Epithelial cell of proximal tubule (primary cell): Measurements from ENCODE around the gene POLR2H. TPM values are rescaled to one million over a fixed set of nuclear protein-coding genes. Genes with fewer than 3 reads are reported as not detected.
"Not testable (repeated sequence)": the region's sequence is repeated elsewhere in the genome, so short reads cannot be mapped to it uniquely, and the experiment has no call there.

Source experiments
- DNase-seq: peaks from one replicate; pipeline ENCODE4 v3.0.0-alpha.2; 2011; ENCODE audit warnings: low read depth
- H3K4me3 ChIP-seq: 2 replicates; pipeline ENCODE4 v1.5.1; 2011; ENCODE audit warnings: low read depth, mild to moderate bottlenecking, low read length
- total RNA-seq: library from RNA; depleted of rRNA; stranded (reverse); fragments of >200 nt; gene quantifications from 2 replicates; pipeline ENCODE4 v1.2.3, GENCODE V29; 2015
- TF ChIP-seq, protein P1 (sequence below): conservative IDR thresholded peaks from 2 replicates; pipeline ENCODE4 v1.5.1; 2012; ENCODE audit warnings: low read depth, mild to moderate bottlenecking, low read length

The POLR2H gene
- total RNA-seq, 1 donor from 2014 or later = 182 TPM

DNA sequence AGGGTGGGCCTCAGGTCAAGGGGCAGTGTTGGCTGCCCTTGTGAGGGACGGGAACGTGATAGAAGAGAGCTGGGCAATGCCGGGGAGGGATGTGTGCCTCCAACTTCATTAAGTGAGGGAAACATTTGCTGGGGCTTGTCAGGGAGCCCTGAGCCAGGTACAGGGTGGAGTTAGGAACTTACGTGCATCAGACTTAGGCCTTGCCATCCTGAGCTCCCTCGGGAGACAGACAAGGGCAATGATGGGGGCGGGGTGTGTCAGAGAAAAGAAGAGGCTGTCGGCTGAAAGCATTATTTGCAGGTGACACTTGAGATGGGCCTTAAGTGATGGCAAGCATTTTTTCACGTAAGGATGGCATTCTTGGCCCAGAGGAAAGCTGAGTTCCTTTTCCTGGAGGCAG is 22.5 kb upstream of the POLR2H start:
- H3K4me3 ChIP-seq = no peak overlapping the region
- TF ChIP-seq, protein P1, sequence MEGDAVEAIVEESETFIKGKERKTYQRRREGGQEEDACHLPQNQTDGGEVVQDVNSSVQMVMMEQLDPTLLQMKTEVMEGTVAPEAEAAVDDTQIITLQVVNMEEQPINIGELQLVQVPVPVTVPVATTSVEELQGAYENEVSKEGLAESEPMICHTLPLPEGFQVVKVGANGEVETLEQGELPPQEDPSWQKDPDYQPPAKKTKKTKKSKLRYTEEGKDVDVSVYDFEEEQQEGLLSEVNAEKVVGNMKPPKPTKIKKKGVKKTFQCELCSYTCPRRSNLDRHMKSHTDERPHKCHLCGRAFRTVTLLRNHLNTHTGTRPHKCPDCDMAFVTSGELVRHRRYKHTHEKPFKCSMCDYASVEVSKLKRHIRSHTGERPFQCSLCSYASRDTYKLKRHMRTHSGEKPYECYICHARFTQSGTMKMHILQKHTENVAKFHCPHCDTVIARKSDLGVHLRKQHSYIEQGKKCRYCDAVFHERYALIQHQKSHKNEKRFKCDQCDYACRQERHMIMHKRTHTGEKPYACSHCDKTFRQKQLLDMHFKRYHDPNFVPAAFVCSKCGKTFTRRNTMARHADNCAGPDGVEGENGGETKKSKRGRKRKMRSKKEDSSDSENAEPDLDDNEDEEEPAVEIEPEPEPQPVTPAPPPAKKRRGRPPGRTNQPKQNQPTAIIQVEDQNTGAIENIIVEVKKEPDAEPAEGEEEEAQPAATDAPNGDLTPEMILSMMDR = no peak
- no peak for DNase-seq

DNA sequence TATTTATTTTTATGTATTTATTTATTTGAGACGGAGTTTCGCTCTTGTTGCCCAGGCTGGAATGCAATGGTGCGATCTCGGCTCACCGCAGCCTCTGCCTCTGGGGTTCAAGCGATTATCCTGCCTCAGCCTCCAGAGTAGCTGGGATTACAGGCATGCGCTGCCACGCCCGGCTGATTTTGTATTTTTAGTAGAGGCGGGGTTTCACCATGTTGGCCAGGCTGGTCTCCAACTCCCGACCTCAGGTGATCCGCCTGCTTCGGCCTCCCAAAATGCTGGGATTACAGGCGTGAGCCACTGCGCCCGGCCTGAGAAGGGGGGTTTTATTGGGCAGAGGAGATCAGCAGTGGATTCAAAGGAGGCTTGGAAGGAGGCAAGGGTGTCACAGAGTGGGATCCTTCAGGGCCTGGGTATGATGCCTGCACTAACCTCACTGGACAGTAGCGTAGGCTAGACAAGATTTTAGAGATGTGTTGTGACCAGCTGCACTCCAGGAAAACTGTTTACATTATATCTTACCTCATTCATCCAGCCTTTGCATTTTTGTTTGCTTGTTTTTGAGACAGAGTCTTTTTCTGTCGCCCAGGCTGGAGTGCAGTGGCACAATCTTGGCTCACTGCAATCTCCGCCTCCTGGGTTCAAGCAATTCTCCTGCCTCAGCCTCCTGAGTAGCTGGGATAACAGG is 21.9 kb upstream of the POLR2H start:
- H3K4me3 ChIP-seq, DNase-seq: not testable (repeated sequence)

DNA sequence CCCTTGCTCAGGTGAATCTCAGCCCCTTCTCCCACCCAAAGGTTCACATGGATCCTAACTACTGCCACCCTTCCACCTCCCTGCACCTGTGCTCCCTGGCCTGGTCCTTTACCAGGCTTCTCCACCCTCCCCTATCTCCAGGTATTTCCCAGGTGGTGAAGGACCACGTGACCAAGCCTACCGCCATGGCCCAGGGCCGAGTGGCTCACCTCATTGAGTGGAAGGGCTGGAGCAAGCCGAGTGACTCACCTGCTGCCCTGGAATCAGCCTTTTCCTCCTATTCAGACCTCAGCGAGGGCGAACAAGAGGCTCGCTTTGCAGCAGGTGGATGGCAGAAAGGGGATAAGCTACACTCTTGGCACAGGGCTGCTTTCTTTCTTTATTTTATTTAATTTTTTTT is 19.6 kb upstream of the POLR2H start:
- TF ChIP-seq, protein P1 = no peak
- H3K4me3 ChIP-seq = no peak overlapping the region
- no peak for DNase-seq

DNA sequence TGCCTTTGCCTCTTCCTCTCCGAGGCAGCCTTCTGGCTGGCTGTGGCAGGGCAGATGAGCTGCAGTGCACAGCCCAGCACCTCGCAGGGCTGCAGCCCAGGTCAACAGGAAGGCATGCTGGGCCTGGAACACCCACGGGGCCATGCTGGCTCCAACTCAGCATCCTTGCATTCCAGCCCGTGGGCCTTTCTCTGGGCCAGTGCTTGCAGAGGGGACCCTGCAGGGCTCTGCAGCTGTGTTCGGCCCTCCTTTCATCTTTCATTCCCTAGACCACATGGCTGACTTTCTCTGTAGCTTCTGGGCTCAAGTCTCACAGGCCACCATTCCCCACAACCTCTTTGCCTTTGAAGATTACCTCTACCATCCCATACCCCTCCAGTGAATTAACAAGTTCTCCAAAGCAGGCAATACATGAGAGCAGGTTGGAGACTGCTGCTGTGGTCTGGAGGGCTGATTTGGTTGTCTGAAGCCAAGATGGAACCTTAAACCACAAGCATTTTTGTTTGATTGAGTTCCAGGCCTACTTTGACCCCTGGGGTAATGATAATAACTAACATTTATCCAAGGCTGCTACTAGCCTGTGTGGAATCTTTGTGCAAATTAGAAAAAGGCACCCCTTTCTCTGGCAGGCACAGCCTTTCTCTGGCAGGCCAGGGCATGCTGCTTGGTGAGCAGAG is 18.2 kb upstream of the POLR2H start:
- H3K4me3 ChIP-seq = no peak overlapping the region
- TF ChIP-seq, protein P1 = no peak
- DNase-seq = no peak

DNA sequence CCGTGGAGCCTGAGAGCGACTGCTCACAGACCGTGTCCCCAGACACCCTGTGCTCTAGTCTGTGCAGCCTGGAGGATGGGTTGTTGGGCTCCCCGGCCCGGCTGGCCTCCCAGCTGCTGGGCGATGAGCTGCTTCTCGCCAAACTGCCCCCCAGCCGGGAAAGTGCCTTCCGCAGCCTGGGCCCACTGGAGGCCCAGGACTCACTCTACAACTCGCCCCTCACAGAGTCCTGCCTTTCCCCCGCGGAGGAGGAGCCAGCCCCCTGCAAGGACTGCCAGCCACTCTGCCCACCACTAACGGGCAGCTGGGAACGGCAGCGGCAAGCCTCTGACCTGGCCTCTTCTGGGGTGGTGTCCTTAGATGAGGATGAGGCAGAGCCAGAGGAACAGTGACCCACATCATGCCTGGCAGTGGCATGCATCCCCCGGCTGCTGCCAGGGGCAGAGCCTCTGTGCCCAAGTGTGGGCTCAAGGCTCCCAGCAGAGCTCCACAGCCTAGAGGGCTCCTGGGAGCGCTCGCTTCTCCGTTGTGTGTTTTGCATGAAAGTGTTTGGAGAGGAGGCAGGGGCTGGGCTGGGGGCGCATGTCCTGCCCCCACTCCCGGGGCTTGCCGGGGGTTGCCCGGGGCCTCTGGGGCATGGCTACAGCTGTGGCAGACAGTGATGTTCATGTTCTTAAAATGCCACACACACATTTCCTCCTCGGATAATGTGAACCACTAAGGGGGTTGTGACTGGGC is 16.8 kb upstream of the POLR2H start:
- TF ChIP-seq, protein P1 = no peak
- no peak overlapping the region for H3K4me3 ChIP-seq
- DNase-seq = no peak

DNA sequence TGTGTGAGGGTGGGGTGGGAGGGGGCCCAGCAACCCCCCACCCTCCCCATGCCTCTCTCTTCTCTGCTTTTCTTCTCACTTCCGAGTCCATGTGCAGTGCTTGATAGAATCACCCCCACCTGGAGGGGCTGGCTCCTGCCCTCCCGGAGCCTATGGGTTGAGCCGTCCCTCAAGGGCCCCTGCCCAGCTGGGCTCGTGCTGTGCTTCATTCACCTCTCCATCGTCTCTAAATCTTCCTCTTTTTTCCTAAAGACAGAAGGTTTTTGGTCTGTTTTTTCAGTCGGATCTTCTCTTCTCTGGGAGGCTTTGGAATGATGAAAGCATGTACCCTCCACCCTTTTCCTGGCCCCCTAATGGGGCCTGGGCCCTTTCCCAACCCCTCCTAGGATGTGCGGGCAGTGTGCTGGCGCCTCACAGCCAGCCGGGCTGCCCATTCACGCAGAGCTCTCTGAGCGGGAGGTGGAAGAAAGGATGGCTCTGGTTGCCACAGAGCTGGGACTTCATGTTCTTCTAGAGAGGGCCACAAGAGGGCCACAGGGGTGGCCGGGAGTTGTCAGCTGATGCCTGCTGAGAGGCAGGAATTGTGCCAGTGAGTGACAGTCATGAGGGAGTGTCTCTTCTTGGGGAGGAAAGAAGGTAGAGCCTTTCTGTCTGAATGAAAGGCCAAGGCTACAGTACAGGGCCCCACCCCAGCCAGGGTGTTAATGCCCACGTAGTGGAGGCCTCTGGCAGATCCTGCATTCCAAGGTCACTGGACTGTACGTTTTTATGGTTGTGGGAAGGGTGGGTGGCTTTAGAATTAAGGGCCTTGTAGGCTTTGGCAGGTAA is 16.0 kb upstream of the POLR2H start:
- TF ChIP-seq, protein P1 = peak; percentile 67
- H3K4me3 ChIP-seq = no peak overlapping the region
- peak; percentile 60 for DNase-seq
